ENCODE data around the gene PRPF6. TPM values are rescaled to one million over a fixed set of nuclear protein-coding genes. Genes with fewer than 3 reads are reported as not detected.

The PRPF6 gene
- total and polyA plus RNA-seq, 2 of the 13 experiments (the other 11 are each of a cell fraction or from before 2014, with no cell fraction given) = 63.7 to 101 TPM

GRCh38 chr20:64053841-64054661 lies 73.1 kb downstream of the PRPF6 start (continued):
- TF ChIP-seq ZHX2 (IDR thresholded peaks at IDR 0.05; ENCODE audit: low read depth) (no peak; the same call in 1 of the 2 replicates), ZHX2 (CRISPR knock-in tag; IDR thresholded peaks at IDR 0.05; ENCODE audit: borderline replicate concordance) (peak; percentile 79; the same call in 1 of the 2 replicates), RNF219 (CRISPR knock-in tag; IDR thresholded peaks at IDR 0.05) (no peak), NR2F1 (CRISPR knock-in tag; IDR thresholded peaks at IDR 0.05) (peak in 1 of 2 experiments; percentile 59; a peak in 2 of 4 replicates), ZNF30 (CRISPR knock-in tag; IDR thresholded peaks at IDR 0.05) (no peak), ZNF792 (CRISPR knock-in tag; IDR thresholded peaks at IDR 0.05) (peak; percentile 76), ZNF737 (CRISPR knock-in tag; IDR thresholded peaks at IDR 0.05; ENCODE audit: borderline replicate concordance) (no peak), KAT7 (CRISPR knock-in tag; IDR thresholded peaks at IDR 0.05; ENCODE audit: borderline replicate concordance) (peak; percentile 87; the same call in 1 of the 2 replicates), BRD4 (CRISPR knock-in tag; IDR thresholded peaks at IDR 0.05) (no peak; the same call in 1 of the 2 replicates), SALL2 (CRISPR knock-in tag; IDR thresholded peaks at IDR 0.05) (peak; percentile 66), PRDM10 (CRISPR knock-in tag; IDR thresholded peaks at IDR 0.05; ENCODE audit: low read depth) (peak; percentile 55), THRA (CRISPR knock-in tag; IDR thresholded peaks at IDR 0.05; ENCODE audit: borderline replicate concordance) (peak; percentile 72; the same call in 1 of the 2 replicates), ZNF251 (CRISPR knock-in tag; IDR thresholded peaks at IDR 0.05) (no peak), ZNF598 (CRISPR knock-in tag; IDR thresholded peaks at IDR 0.05; ENCODE audit: borderline replicate concordance) (no peak; the same call in 1 of the 2 replicates)

All from HepG2 (cell line).